Myocyte (in vitro differentiated cells): ENCODE results near the gene ZNF526. TPM values are rescaled to one million over a fixed set of nuclear protein-coding genes. Genes with fewer than 3 reads are reported as not detected.

Experiments
- DNase-seq: peaks from one replicate; pipeline ENCODE4 v3.0.0-alpha.2; 2012; ENCODE audit warnings: low read depth
- total RNA-seq: library from RNA; depleted of rRNA; stranded (reverse); fragments of >200 nt; gene quantifications from 2 replicates; pipeline ENCODE4 v1.2.3, GENCODE V29; 2014

ZNF526 gene
- total RNA-seq, 1 donor from 2014 or later, result 6.6 TPM

DNA sequence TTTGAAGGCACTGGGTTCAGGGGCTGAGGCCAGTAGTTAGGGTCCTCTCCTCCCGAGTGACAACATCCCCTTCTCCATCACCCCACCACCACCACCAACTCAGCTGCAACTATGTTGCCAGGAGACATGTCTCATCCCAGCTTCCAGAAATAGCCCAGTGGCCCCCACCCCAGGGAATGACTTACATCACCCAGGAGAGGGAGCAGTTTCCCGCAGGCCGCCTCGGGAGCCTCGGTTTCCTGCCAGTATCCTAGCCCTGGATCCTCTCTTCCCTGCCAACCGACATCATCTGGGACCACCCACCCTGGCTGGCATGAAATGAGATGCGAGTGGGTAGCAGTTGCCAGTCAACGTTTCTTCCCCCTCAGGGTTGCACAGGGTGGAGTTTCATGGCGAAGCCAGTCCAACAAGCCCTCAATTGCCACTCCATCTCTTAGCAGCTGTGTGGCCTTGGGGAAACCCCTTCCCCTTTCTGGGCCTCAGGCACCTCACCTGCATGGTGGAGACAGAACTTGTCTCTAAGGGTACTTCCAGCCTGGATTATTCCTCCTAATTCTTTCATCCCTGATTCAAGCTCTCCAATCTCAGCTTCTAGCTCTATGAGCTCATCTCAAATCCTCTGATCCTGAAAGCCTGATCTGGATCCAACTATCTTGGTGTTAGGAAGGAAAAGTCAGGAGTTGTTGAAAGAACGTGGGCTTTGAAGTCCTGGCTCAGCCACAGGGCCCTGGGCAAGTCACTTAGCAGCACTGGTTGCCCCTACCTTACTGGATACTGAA, 26.2 kb downstream of the ZNF526 start:
- peak; percentile 87 for DNase-seq

DNA sequence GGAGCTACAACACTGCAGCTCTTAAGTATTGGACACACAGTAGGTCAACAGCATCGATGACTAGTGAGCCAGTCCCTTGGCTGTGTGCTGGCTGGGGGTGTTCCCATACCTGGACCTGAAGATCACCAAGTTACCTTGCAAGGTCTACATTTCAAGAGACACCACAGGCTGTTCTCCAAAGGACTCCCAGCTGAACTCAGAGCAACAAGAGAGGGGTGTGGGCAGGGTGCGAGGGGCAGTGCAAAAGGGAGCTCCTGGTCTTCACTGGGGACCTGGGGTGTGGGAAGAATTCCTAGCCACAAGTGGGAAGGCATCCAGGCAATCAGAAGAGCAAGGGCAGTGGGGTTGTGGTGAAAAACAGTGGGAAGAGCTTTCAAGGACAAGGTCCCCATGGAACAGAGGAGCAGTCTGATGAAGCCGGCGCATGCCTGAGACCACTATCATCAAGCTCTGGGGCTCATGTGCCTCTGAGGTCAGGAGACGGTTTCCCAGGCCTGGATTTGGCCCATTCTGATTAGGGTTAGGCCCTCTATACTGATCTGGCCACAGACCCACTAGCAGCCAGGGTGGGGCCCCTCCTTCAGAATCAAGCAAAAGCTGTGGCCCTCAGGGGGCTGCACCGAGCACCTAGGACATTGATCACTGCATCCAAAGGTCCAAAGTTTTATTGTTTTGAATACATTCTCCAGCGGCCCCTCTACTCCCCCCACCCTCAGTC, 27.0 kb downstream of the ZNF526 start:
- DNase-seq, result peak; percentile 83

DNA sequence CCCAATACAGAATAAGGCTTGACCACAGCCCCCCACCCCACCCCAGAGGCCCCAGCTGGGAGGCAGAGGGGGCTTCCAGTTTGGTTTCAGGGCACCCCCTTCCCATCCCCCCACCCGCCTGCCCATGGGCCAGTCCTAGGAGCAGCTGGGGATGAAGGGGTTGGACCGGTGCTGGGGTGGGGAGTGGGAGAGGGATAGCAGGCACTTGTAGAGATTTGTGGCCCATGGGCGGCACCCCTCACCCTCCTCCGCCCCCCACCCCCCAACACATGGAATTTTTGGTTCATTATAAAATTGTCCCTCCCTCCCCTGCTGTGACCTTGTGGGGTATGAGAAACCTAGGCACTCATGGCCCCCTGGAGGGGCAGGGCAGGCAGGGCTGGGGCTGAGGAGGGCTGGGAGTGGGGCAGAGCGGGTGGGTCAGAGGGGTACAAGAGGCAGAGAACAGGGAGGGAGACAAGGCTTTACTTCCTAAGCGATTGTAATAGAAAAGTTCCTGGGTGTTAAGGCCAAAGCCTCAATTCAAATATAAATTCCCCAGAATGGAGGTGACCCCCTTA, 27.6 kb downstream of the ZNF526 start:
- no peak for DNase-seq

DNA sequence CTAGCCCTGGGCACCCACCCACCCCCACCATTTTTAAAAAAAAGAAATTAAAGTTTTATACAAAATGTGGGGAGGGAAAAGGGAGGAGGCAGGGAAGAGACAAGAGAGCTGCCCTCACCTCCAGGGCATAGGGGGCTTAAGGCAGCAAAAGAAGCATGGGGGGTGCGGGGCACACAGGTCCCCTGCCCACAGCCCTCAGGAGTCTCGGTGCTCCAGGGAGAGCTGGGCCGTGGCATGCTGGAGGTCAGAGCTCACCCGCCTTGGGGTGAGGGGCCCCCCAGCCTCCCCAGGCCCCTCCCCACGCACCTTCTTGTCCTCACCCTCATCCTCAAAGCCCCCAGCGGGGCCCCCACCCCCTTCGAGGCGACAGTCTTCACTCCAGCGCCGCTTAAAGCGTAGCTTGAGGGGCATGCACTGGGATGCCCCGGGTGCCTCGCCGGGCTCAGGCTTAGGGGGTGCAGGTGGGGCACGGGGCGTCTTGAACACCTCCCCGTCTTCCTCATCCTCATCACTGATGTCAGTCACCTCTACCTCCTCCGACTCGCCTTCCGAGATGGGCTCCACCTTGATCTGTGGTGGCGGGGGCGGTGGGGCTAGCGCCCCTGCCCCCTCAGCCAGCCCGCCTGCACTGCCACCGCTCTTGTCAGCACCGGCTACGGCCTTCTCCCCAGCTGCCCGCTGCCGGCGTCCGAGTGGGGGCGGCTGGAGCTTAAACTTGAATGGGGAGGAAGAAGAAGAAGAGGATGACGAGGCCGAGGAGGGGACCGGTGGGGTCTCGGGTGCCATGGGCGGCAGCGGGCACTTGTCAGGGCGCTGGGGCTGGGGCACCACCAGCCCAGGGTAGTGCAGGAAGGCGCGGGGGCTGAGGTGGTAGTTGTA, 28.4 kb downstream of the ZNF526 start:
- no peak for DNase-seq

DNA sequence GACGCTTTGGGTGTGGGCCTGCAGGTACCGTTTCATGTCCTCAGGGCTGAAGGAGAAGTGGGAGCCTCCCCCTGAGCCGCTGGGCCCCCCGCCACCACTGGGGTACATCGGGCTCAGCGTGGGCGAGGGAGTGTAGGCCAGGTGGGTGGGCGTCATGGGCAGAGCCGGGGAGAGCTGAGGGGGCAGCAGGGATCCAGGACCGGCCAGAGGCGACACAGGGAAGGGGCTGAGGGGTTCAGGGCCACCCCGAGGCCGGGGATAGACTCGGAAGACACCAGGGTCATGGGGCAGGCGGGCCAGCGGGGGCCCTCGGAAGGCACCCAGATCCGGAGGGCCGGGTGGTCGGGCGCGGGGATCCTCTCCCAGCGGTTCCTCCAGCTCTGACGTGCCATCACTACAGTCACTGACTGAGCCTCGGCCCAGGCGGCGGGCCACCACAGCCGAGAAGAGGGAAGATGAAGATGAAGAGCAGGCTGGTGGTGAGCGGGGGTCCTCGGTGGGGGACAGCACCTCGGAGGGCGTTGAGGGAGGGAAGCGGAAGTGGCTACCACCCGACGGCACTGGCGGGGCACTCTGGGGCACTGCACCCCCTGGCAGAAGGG, 29.1 kb downstream of the ZNF526 start:
- no peak for DNase-seq

DNA sequence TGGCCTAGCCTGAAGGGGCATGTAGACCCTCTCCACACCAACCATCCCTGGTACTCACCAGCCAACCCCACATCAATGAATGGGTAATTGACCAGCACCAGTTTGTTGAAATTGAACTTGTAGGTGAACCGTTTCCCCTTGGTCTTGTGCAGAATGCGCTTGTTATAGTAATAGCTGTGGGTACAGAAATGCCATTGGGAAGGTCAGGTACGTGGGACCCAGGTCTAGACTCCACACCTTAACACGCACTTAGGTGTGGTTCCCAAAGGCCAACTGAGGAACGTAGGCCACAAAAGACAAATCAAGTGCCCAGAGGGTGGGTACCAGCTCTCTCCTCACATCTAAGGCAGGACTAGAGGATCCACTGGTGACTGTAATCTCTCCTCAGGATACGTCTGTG, 29.7 kb downstream of the ZNF526 start:
- DNase-seq, result no peak

DNA sequence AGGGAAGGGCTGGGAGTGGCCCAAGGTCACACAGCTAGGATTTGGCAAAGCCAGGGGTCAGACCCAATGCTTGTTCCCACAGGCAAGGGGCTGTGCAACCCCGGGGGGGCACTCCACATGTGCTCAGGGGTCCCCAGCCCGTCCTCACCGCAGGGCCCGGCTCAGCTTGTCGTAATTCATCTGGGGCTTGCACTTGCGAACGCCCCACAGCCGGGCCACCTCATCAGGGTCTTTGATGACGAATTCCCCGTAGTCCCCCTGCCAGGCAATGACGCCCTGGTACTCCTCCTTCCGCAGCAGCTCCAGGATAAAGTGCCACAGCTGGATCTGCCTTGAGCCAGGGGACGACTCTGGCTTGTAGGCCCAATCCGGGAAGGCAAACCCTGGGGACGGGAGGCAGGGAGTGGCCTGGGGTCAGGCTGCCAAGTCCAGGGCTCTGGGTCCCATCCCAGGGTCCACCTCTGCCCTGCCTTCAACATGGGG, 30.1 kb downstream of the ZNF526 start:
- DNase-seq, result no peak

DNA sequence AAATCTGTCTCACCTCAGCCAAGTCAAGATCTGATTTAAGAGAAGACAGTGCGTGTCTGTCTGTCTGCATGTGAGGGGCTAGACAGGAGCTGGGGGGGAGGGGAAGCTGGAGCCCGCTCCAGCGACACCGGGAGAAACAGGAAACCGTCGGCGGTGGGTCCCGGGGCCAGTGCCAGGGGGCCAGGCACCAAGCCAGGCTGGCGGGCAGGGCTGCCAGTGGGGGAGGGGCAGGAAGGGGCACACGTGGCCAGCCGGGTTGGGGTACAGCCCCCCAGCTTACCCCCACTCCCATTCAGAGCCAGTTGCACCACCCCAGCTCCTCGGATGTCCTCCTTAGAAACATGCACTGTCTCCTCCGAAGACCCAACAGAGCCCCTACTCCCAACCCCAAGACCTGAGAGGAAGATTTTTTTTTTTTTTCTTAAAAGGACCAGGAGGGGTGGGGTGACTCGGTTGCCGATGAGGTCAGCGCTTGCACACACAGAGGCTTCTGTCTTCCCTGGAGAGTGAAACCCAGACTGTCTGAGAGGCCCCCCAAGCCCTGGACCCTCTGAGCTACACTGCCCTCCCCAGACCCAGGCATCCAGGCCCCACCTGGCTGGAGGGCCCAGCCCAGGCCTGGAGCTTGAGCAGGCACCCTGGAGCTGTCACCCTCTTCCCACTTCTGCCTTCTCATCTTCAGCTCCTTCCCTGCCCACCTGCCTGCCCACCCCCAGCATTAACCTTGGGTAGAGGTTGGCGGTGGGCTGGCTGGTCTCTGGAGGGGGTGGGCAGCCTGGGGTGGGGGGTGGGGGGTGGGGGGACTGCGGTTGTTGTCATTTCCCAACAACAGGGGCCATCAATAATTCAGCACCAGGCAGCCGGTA, 30.8 kb downstream of the ZNF526 start:
- no peak for DNase-seq

DNA sequence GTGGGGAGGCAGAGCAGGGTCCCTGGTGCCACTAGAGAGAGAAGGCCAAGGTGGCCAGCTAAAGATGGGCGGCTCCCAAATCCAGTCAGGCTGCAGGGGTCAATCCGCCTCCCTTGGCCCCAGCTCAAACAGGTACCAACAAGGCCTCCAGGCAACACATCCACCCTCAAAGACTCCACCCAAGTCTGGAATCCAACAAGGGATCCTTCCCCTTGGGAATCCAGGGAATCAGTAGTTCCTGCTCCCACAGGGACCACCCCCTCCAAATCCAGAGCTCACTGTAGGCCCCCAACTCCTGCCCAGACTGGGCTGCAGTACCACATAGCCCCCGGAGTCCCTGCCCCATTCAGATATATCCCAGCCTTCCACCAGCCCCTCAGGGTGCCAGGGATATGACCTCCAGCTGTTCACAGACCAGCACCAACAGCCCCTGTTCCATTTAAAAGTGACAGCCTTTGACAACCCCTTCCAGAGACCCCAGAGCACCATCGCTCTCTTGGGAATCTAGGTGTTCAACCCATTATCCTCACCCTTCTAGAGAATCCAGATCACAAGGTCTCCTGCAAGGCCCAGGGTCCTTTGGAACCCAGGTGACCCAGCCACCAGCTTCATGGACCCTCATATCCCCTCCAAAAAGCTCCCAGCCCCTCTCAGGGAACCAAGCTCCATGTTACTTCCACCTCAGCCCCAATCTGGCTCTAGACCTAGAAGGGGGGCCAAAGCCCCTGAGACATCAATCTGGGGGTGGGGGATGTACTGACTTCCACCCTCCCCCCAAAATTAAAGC, 31.7 kb downstream of the ZNF526 start:
- DNase-seq, result no peak

DNA sequence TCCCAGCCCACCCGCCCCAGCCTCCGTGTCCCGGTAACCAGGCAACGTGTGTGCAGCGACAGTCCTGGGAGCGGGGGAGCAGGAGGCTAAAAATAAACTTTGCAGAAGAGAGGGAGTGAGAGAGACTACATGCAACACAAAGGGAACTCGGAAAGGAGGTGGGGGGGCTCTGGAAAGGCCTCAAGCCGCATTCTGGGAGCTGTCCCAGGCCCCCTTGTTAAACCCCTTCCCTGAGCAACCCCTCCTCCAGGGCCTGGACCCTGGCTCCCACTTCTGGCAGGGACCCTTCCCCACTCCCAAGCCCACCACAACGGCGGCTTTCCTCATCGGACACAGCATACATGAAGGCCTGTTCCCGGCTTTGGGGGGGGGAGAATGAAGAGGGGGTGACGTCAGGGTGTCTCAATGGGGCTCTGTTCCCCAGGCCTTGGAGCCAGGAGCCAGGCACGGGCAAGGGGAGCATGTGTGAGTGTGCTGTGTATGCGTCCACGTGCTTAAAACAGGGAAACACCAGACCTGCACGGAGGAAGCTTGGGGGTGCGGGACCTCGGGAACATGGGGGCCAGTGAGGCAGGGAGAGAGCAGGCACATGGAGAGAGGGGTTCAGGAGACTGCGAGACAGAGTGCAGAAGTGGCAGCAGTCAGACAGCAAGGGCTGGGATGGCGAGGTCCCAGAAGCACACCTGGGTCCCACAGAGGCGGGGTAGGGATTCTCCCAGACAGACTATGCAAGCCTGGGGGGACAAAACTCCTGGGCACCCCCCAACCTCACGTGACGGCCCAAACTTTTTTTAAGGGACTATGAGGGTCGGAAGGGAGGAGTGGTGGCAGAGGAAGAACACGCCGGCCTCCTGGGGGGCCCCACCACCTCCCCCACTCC, 32.5 kb downstream of the ZNF526 start:
- DNase-seq, result peak; percentile 63

DNA sequence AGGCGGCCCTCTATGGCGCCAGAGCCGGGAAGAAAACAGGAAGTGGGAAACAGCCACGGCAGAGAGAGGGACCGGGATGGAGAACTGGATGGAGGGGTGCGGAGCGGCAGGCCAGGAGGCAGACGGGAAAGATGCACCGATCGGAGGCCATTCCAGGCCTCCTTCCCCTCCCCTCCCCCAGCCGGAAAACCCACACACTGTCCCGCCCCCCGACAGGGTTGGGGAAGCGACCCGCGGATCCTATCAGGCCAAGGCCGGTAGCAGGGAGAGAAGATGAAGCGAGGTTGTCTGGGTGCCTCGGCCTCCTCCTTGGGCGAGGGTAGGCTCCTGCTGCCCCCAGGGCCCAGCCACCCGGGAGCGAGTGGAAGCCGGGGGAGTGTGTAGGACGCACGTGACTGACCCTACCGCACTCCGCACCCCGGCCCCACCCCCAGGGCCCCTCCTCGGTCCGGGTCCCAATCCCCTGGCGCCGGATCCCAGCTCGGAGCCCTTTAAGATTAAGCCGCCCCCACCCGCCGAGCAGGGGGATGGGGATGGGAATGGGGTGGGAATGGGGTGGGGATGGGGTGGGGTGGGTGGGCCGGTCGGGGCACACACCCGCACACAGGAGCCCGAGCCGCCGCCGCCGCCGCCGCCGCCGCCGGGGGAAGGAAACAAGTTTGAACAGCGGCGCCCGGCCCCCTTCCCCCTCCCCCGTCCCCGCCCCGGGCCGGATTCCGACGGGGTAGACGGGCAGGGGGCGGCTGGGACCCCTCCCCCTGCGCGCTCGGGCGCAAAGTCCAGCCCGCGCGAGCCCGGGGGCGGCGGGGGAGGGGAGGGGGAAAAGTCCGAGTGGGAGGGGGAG, 33.4 kb downstream of the ZNF526 start:
- DNase-seq, result peak; percentile 47

DNA sequence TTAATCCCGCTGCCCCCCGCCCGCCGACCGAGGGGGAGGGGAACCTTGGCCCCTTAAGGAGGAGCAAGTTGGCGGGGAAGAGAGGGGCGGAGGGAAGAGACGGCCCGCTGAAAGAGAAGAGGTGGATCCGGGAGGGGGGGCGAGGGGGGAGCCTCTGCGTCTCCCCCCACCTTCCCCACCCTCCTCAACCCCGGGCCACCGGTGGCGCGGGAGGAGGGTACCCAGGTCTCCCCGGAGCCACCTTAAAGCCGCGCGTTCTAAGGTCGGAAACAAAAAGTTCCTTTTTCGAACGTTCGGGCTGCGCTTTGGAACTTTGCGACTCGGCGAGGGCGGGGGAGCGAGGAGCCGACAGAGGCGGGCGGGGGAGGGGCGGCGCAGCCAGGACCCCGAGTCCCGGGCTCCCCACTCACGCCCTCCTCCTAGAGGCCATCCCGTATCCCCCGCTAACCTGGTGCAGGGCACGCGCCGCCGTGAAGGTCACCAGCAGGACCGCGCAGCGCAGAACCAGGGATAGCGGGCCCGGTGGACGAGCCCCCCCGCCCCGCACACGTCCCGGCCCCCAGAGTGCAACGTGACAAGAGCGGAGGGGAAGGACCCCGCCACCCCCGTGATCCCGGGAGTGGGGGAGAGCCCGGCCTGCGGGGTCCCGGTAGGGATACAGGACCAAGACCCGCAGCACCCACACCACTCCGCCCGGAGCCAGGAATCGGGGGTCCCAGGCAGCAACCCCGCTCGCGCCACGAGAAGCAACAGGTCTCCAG, 34.2 kb downstream of the ZNF526 start:
- peak; percentile 53 for DNase-seq

DNA sequence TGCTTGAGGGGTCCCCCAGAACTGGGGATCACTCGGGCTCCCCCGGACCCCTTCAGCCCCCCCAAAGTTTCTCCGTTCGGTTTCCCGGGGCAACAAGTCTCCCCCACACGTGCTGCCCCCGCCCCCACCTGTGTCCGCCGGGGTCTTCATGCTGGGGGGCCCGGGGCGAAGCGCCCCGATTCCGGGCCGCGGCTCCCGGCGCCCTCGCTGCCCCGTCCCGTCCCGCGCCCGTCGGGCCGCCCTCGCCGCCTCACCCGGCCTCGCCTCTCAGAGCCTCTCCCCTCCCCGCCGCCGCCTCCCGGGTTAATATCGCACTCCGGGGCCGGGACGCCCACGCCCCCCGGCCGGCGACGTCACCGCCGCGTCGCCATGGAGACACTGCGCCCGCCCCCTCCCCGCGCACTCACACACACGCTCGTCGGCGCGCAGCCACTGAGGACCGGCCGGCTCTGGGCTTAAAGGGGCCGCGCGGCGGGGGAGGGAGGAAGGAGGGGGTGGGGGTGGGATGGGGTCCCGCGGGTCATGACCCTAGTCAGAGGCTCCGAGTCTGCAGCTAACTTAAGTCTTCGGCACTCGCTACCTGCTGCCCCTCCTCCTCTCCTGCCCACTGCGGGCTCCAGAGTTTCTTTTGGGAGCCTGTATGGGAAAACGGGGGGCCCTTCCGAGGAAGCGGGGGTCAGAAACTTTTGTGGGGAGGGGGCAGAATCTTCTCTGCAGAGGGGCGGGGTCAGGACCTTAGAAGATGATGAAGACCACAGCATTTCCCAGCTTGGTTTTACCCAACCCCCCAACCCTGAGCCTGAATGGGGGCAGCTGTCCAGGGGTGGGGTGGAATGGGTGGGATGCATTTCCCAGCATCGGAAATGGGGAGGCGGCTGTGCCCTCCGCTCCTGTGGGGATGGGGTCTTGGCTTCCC, 35.0 kb downstream of the ZNF526 start, which contains the start of gene ERF:
Gene ERF, minus strand, starts transcription at position 279 of the 916 bp plus-strand sequence. Its CDS starts 129 bp downstream, at position 150.
- DNase-seq, result peak; percentile 91

DNA sequence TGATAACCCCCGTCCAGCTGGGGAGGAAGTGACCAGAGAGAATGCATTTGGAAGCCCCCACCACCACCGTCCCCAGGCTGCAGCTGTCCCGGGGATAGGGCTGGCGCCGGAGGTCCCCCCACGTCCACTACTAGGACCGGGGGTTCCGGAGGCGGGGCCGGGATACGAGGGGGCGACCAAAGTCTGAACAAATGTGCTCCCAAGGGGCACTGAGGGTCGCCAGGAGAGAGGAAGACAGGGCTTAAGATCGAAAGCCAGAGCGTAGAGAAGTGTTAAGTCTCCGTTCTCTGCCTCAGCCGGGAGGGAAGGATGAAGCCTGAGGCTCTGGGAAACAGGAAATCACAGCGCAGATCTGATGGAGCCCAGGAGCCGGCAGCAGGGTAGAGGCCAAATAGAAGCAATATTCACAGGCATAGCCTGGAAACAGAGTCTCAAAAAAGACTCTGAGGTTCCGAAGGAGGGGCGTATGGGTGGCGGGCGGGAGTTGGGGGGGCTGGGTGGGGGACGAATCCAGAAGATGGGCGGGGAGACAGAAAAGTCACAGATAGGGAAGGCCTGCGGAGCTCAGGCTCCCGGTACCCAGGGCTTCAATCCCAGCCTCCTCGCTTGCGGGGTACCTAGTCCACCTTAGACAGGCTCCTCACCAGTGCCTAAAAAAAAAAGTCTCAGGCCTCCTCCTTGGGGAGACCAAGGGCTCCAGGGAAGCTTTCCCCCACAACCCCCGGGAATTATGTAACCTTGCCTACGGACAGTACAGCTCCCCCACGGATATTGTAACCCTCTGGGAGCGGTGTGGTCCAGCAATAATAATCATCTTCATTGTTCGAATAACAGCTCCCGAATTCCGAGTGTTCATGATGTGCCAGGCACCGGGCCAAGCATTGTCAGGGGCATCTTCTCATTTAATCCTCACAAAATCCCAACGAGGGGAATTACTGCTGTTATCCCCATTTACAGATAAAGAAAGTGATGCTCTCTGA, 35.9 kb downstream of the ZNF526 start:
- peak; percentile 53 for DNase-seq
